Measurements from ENCODE around the gene ZNF280C.

ZNF280C gene

DNA sequence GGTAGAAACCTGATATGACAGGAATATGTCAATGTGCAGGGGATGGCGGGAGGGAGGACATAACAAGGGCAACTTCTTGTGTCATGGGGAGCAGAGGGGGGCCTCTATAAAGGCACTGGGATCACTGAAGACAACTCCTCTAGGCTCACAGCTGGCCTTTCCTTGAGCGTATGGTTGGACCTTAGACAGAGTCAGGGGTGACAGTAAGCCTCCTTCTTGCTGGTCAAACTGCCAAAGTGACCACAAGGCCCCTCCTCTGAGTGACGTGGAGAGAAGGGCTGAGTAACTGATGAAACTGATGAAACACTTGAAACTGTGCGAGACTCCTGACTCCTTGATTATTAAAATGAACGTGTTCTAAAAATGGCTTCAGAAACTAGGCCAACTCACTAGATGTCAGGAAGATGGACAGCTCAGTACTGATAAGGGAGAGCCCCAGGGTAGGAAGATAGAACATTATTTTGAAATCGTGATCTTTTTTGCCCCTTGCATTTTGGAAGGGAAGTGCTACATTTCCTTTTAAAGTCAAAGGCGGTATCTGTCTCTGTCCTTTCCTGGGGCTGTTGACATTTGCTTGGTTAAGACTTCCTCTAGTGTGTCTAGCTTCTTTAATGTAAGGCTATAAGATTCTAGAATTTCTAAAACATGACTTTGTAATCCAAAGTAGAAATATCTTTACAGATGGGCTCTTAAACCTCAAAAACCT, 95.4 kb downstream of the ZNF280C start:
- H3K27ac ChIP-seq = no peak overlapping the region
- TF ChIP-seq ZFX (IDR thresholded peaks at IDR 0.05) = no peak
- TF ChIP-seq, protein P1, sequence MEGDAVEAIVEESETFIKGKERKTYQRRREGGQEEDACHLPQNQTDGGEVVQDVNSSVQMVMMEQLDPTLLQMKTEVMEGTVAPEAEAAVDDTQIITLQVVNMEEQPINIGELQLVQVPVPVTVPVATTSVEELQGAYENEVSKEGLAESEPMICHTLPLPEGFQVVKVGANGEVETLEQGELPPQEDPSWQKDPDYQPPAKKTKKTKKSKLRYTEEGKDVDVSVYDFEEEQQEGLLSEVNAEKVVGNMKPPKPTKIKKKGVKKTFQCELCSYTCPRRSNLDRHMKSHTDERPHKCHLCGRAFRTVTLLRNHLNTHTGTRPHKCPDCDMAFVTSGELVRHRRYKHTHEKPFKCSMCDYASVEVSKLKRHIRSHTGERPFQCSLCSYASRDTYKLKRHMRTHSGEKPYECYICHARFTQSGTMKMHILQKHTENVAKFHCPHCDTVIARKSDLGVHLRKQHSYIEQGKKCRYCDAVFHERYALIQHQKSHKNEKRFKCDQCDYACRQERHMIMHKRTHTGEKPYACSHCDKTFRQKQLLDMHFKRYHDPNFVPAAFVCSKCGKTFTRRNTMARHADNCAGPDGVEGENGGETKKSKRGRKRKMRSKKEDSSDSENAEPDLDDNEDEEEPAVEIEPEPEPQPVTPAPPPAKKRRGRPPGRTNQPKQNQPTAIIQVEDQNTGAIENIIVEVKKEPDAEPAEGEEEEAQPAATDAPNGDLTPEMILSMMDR (conservative IDR thresholded peaks at IDR 0.05) = no peak

DNA sequence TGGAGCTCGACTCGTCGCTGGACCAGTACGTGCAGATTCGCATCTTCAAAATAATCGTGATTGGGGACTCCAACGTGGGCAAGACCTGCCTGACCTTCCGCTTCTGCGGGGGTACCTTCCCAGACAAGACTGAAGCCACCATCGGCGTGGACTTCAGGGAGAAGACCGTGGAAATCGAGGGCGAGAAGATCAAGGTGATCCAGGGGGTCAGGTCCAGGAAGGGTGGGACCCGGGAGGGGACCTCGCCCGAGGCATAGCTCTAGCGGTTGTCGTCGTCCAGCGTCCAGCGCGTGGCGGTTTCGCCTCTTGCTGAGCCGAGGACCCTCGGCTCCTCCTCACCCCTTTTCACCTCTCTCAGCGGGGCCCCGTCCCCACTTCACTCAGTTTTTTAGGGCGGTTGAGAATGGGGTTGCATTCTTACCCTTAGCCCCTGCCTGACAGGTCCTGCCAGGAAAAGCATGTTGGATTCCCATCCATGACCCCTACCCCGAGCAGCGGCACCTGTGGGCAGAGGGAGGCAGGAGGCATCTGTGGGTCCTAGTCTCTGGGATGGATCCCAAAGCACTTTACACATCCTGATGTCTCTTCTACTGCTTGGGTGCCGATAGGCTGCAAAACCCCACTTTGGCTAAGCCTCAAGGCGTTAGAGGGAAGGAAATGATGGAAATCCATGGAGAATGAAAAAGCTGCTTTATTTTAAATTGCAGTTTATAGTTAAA, 96.4 kb downstream of the ZNF280C start:
- H3K27ac ChIP-seq = no peak overlapping the region
- no peak for TF ChIP-seq ZFX (IDR thresholded peaks at IDR 0.05)
- TF ChIP-seq, protein P1 (conservative IDR thresholded peaks at IDR 0.05) = no peak

DNA sequence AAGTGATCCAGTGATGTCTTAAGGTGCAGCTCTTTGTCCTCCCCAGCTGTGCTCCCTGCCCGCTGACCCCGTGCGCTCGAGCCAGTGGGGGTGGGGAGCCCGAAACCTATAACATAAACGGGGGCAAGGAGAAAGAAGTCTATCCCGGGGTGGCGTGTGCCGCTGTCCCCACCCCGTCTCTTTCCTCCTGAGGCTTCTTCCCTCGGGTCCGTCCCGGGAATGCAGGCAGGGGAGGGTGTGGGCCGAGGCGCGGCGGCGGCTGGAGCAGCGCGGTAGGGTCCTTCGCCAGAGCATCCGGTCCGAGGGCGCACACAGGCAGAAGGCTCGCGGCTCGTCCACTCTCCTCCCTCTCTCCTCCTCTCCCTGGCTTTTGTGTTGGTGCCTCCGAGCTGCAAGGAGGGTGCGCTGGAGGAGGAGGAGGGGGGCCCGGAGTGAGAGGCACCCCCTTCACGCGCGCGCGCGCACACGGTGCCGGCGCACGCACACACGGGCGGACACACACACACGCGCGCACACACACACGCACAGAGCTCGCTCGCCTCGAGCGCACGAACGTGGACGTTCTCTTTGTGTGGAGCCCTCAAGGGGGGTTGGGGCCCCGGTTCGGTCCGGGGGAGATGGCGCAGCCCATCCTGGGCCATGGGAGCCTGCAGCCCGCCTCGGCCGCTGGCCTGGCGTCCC, 97.1 kb downstream of the ZNF280C start, which contains the start of gene RAB33A:
Gene RAB33A, plus strand, starts transcription at position 517 of the 681 bp plus-strand sequence. Its CDS starts 101 bp downstream, at position 618.
- TF ChIP-seq, protein P1 (conservative IDR thresholded peaks at IDR 0.05) = no peak
- no peak for TF ChIP-seq ZFX (IDR thresholded peaks at IDR 0.05)
- H3K27ac ChIP-seq = no peak within 1 kb of the TSS

DNA sequence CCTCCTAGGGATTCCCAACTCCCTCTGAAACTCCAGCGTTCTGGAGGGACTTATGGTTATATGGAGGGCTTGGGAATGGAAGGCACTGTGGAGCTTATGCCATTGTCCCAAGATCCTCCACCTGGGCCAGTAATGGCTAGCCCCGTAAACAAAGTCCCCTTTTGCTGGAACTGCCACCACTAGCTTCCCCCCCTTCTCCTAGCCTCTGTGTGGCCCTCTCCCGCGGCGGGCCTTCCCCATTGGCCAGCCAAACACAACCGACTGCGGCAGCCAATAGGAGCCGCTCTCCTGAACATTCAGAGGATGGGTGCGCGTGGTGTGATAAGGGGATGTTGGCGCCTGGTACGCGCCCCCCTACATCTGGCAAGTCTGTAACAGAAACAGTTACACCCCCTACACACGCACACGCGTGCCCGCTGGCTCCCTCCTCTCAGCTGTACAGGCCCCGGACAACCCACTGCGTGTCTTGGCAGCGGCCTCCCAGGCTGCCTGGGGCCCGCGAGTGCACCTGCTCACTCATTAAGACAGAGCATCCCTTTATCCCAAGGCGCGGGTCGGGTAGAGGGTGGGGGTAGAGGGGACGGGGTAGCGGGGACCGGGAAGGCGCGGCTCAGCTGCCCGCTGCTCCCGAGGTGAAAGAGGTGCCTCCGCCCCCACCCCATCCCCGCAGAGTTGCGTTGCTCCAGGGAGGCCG, 97.8 kb downstream of the ZNF280C start:
- TF ChIP-seq ZFX (IDR thresholded peaks at IDR 0.05) = no peak
- TF ChIP-seq, protein P1 (conservative IDR thresholded peaks at IDR 0.05) = no peak
- no peak overlapping the region for H3K27ac ChIP-seq

DNA sequence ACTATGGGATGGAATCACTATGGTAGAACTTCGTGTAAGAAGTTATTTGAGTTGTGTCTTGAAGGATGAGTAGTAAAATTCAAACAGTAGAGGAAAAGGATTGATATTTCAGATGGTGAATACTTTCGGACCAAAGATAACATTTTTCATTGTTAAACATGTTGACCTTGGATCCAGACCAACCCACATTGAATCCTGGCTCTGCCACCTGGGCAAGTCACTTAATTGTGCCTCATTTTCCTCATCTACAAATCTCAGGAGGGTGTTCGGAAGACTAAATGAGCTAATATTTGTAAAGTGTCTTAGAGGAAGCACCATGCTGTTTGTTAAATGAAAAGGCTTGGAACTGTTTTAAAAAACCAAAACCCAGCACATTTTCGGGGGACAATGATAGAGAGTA, 101.7 kb downstream of the ZNF280C start:
- TF ChIP-seq ZFX (IDR thresholded peaks at IDR 0.05) = no peak
- TF ChIP-seq, protein P1 (conservative IDR thresholded peaks at IDR 0.05) = no peak
- H3K27ac ChIP-seq = peak overlapping the region; percentile 52; the same call in 1 of the 2 replicates

DNA sequence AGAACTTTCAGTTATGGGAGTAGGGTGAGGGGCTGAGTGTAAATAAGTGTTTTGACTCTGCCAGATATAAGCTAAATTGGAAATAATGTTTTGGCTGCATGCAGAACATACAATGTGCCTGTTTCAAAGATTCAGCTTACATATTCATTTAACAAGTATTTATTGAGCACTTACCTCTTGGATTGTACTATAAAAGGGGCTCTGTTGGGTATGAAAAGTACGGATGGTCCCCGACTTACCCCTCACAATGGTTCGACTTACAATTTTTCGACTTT, 102.3 kb downstream of the ZNF280C start:
- TF ChIP-seq ZFX (IDR thresholded peaks at IDR 0.05) = no peak
- TF ChIP-seq, protein P1 (conservative IDR thresholded peaks at IDR 0.05) = no peak
- H3K27ac ChIP-seq = peak overlapping the region; percentile 93; the same call in 1 of the 2 replicates
